CD14-positive monocyte (primary cell): Measurements from ENCODE around the gene CFAP74. TPM values are rescaled to one million over a fixed set of nuclear protein-coding genes. Genes with fewer than 3 reads are reported as not detected.
A peak's percentile ranks its signal among the peaks of the same experiment; 100 is the strongest.

Source experiments
- DNase-seq, 3 donors: peaks; one replicate each; pipeline ENCODE4 v3.0.0-alpha.2; 2011 to 2022
- H2AFZ ChIP-seq: 2 replicates; pipeline ENCODE4 v1.6.0; 2012; ENCODE audit warnings: mild to moderate bottlenecking, low read depth, low read length, inconsistent platforms; ENCODE audit not compliant: insufficient read depth, poor library complexity, severe bottlenecking
- H3K27ac ChIP-seq, 2 donors: 1 replicate in 1 of 2; 2 replicates in 1 of 2; pipeline ENCODE4 v1.5.1; 2012 to 2013; ENCODE audit warnings: low read length in 2 of 2, control low read depth in 1 of 2, inconsistent platforms in 1 of 2, low read depth in 1 of 2, mild to moderate bottlenecking in 1 of 2
- H3K27me3 ChIP-seq, 2 donors: one replicate each; pipeline versions ENCODE4 v1.6.0 to v1.6.1; 2011 to 2013; ENCODE audit warnings: low read length in 2 of 2; ENCODE audit not compliant: control insufficient read depth in 2 of 2, insufficient read depth in 2 of 2
- H3K36me3 ChIP-seq, 2 donors: replicated peaks in 1 of 2; 1 replicate in 1 of 2; 2 replicates in 1 of 2; pipeline versions ENCODE4 v1.5.1 to v1.6.1; 2012 to 2013; ENCODE audit warnings: low read length in 2 of 2, control low read depth in 1 of 2, inconsistent platforms in 1 of 2, mild to moderate bottlenecking in 1 of 2; ENCODE audit not compliant: insufficient read depth in 2 of 2, control insufficient read depth in 1 of 2
- H3K4me1 ChIP-seq, 2 donors: 1 replicate in 1 of 2; 2 replicates in 1 of 2; pipeline versions ENCODE4 v1.5.1 to v1.6.1; 2012 to 2013; ENCODE audit warnings: low read length in 2 of 2, control low read depth in 1 of 2, inconsistent platforms in 1 of 2, mild to moderate bottlenecking in 1 of 2, moderate library complexity in 1 of 2; ENCODE audit not compliant: insufficient read depth in 2 of 2, control insufficient read depth in 1 of 2
- H3K4me2 ChIP-seq: replicated peaks from 2 replicates; pipeline ENCODE3; 2012; ENCODE audit warnings: low read length, moderate library complexity, mild to moderate bottlenecking; ENCODE audit not compliant: poor library complexity, severe bottlenecking; ENCODE audit errors: extremely low read depth
- H3K4me3 ChIP-seq, 3 experiments: fragments of 200-600 bp in 1 of 3; sonication (generic) in 1 of 3; replicated peaks in 1 of 3; 1 replicate in 2 of 3; 2 replicates in 1 of 3; pipeline ENCODE4 v1.5.1; 2011 to 2013; ENCODE audit warnings: low read length in 3 of 3, mild to moderate bottlenecking in 3 of 3, control low read depth in 2 of 3, low read depth in 2 of 3, inconsistent platforms in 1 of 3, moderate library complexity in 1 of 3
- H3K79me2 ChIP-seq: 2 replicates; pipeline ENCODE4 v1.6.0; 2012; ENCODE audit warnings: mild to moderate bottlenecking, control low read depth, inconsistent platforms, low read length, moderate library complexity; ENCODE audit not compliant: insufficient read depth
- H3K9ac ChIP-seq: 2 replicates; pipeline ENCODE4 v1.6.0; 2017; ENCODE audit warnings: low read length, mild to moderate bottlenecking; ENCODE audit not compliant: insufficient read depth, poor library complexity, severe bottlenecking
- H3K9me3 ChIP-seq, 2 donors: replicated peaks in 1 of 2; 1 replicate in 1 of 2; 2 replicates in 1 of 2; pipeline versions ENCODE4 v1.5.1 to v1.6.1; 2012 to 2013; ENCODE audit warnings: low read length in 2 of 2, control low read depth in 1 of 2; ENCODE audit not compliant: control insufficient read depth in 1 of 2, insufficient read depth in 1 of 2
- H4K20me1 ChIP-seq: 2 replicates; pipeline ENCODE4 v1.6.0; 2012; ENCODE audit warnings: mild to moderate bottlenecking, low read length, control low read depth, moderate library complexity; ENCODE audit not compliant: insufficient read depth
- H3K27ac Mint-ChIP-seq, 7 donors: one replicate each; pipeline ENCODE4 v1.8.0; 2020; ENCODE audit warnings: mild to moderate bottlenecking in 7 of 7, mixed read lengths in 7 of 7, moderate library complexity in 6 of 7, inconsistent platforms in 2 of 7
- H3K27me3 Mint-ChIP-seq, 3 donors: one replicate each; pipeline ENCODE4 v1.8.0; 2021 to 2022; ENCODE audit warnings: low read depth in 3 of 3, mild to moderate bottlenecking in 3 of 3, mixed read lengths in 3 of 3, moderate library complexity in 3 of 3, inconsistent platforms in 1 of 3
- H3K36me3 Mint-ChIP-seq, 2 donors: one replicate each; pipeline ENCODE4 v1.8.0; 2020; ENCODE audit warnings: mixed read lengths in 2 of 2, inconsistent platforms in 1 of 2, mild to moderate bottlenecking in 1 of 2
- H3K4me1 Mint-ChIP-seq: one replicate; pipeline ENCODE4 v1.8.0; 2020; ENCODE audit warnings: mild to moderate bottlenecking, mixed read lengths
- H3K4me3 Mint-ChIP-seq, 2 donors: one replicate each; pipeline ENCODE4 v1.8.0; 2020; ENCODE audit warnings: mild to moderate bottlenecking in 2 of 2, mixed read lengths in 2 of 2, moderate library complexity in 1 of 2
- H3K9me3 Mint-ChIP-seq, 7 donors: one replicate each; pipeline ENCODE4 v1.8.0; 2020 to 2022; ENCODE audit warnings: mixed read lengths in 7 of 7, mild to moderate bottlenecking in 6 of 7, moderate library complexity in 6 of 7, inconsistent platforms in 2 of 7
- WGBS: methylation state at CpG from one replicate; pipeline ENCODE4 v1.1.5; 2013; ENCODE audit warnings: missing lambda C conversion rate; ENCODE audit not compliant: insufficient coverage; 5-methylcytosine and 5-hydroxymethylcytosine counted together
- intact Hi-C, 2 donors: fragments of 100-400 bp; cut with micrococcal nuclease; formaldehyde crosslinking; loops; one replicate each; pipeline versions ENCODE4 v1.15.0 to v1.15.1; 2023
- polyA plus RNA-seq, 3 donors: library from polyadenylated mRNA; depleted of rRNA in 1 of 3; unstranded in 2 of 3; stranded (reverse) in 1 of 3; fragments of 300-500 nt in 2 of 3; fragments of >200 nt in 1 of 3; fragmentation: Illumina TruSeq in 2 of 3; gene quantifications; 1 replicate in 2 of 3; 2 replicates in 1 of 3; pipeline ENCODE4 v1.2.3, GENCODE V29; 2012 to 2021
- TF ChIP-seq, protein P1 (sequence below): fragments of 200-600 bp; IDR thresholded peaks from one replicate; pipeline ENCODE4 v1.8.0; 2022; ENCODE audit warnings: antibody characterized with exemption, mild to moderate bottlenecking

The CFAP74 gene
- polyA plus RNA-seq, 3 donors: not detected

DNA sequence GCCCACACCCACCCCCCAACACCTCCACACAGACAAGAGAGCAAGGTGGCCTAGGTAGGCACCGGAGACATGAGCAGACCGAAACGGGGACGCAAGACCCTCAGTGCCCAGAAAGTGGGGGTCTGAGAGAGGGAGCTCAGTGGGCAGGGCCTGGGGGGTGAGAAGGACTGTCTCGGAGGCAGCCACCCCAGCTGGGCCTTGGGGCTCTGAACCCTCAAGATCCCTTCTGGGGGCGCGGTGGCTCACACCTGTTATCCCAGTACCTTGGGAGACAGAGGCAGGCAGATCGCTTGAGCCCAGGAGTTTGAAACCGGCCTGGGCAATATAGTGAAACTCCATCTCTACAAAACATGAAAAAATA, 103.6 kb downstream of the CFAP74 start:
- Histone ChIP-seq H3K4me3 (no peak overlapping the region), H3K9ac (no peak overlapping the region), H3K4me1 (peaks cover 3 to 7% of the 10 kb centered on the region in 2 donors), H3K9me3 (peaks cover 0 to 6% of the 10 kb centered on the region in 2 donors), H4K20me1 (no peaks in the 10 kb centered on the region), H3K79me2 (no peaks in the 10 kb centered on the region), H3K36me3 (no peaks in the 10 kb centered on the region), H3K27ac (no peak overlapping the region), H3K4me2 (no peak overlapping the region), H2AFZ (no peak overlapping the region), H3K27me3 (peaks cover 0 to 18% of the 10 kb centered on the region in 2 donors)
- DNase-seq: no peak
- Mint-ChIP-seq H3K4me1 (peaks cover 4% of the 10 kb centered on the region), H3K36me3 (no peaks in the 10 kb centered on the region), H3K27ac (no peak overlapping the region), H3K4me3 (no peak overlapping the region), H3K27me3 (peaks cover 18 to 39% (median 19%) of the 10 kb centered on the region in 3 donors), H3K9me3 (peaks cover 0 to 7% (median 5%) of the 10 kb centered on the region in 7 donors)
- intact Hi-C loops: loop anchor here in 1 of 2 donors (10.0 kb wide), 1 partner anchor 55 kb away; no protein-coding TSS in a partner anchor
- TF ChIP-seq, protein P1, sequence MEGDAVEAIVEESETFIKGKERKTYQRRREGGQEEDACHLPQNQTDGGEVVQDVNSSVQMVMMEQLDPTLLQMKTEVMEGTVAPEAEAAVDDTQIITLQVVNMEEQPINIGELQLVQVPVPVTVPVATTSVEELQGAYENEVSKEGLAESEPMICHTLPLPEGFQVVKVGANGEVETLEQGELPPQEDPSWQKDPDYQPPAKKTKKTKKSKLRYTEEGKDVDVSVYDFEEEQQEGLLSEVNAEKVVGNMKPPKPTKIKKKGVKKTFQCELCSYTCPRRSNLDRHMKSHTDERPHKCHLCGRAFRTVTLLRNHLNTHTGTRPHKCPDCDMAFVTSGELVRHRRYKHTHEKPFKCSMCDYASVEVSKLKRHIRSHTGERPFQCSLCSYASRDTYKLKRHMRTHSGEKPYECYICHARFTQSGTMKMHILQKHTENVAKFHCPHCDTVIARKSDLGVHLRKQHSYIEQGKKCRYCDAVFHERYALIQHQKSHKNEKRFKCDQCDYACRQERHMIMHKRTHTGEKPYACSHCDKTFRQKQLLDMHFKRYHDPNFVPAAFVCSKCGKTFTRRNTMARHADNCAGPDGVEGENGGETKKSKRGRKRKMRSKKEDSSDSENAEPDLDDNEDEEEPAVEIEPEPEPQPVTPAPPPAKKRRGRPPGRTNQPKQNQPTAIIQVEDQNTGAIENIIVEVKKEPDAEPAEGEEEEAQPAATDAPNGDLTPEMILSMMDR: no peak
- 57% methylated on average over 4 of the region's 9 CpGs for WGBS

DNA sequence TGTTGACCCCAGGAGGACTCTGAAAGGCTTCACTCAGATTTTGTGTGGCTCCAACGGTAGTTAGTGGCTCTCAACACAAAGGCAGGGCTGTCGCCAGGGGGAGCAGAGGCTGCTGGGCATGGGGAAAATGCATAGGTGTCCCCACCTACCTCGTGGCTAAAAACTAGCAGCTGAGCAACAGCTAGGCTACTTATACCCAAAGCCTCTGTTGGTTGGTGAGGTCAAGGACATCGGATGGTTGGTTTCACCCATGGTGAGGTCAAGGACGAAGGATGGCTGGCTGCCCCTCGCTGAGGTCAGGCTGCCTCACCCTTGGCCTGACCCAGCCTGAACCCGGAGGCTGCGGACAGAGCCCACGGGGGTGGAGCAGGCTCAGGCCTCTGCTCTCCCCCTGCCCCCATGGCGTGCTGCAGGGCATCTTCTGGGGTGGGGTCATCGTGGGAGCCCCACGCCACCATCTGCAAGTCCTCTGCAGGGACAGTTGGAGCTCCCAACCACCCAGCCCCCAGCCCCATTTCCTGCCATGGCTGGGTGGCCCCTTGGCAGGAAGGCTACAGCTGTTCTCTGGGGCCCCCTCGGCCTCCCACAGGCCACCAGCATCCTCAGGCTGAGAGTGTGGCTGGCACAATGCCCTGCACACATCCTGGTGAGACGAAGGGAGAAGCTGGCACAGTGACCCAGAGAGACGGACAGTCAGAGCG, 104.2 kb downstream of the CFAP74 start:
- no peaks in the 10 kb centered on the region for H3K36me3 ChIP-seq
- H2AFZ ChIP-seq: no peak overlapping the region
- Mint-ChIP-seq H3K9me3 (peaks cover 0 to 7% (median 5%) of the 10 kb centered on the region in 7 donors), H3K4me3 (no peak overlapping the region), H3K36me3 (no peaks in the 10 kb centered on the region), H3K27me3 (peaks cover 22 to 45% (median 22%) of the 10 kb centered on the region in 3 donors), H3K27ac (no peak overlapping the region), H3K4me1 (peaks cover 9% of the 10 kb centered on the region)
- H3K27me3 ChIP-seq: peaks cover 0 to 19% of the 10 kb centered on the region in 2 donors
- 4% methylated on average over 11 of the region's 16 CpGs for WGBS
- peak in 1 of 3 donors; percentile 9 for DNase-seq
- H3K79me2 ChIP-seq: no peaks in the 10 kb centered on the region
- H3K4me3 ChIP-seq: no peak overlapping the region
- H3K27ac ChIP-seq: no peak overlapping the region
- no peak overlapping the region for H3K9ac ChIP-seq
- peaks cover 0 to 6% of the 10 kb centered on the region in 2 donors for H3K9me3 ChIP-seq
- intact Hi-C loops: loop anchor here in 1 of 2 donors (10.0 kb wide), 1 partner anchor 55 kb away; no protein-coding TSS in a partner anchor
- H3K4me1 ChIP-seq: peaks cover 3 to 7% of the 10 kb centered on the region in 2 donors
- H4K20me1 ChIP-seq: no peaks in the 10 kb centered on the region
- TF ChIP-seq, protein P1: peak; percentile 20
- no peak overlapping the region for H3K4me2 ChIP-seq
